ENCODE data around the gene LIN52. TPM values are rescaled to one million over a fixed set of nuclear protein-coding genes. Genes with fewer than 3 reads are reported as not detected.

The LIN52 gene
- total and polyA plus RNA-seq, 8 donors: 10.1 to 16.7 (median 15.4) TPM

- Histone ChIP-seq H3K27ac (peak overlapping the region; percentile 6 to 52), H3K9me3 (no peaks in the 10 kb centered on the region), H3K27me3 (no peaks in the 10 kb centered on the region), H3K36me3 (no peaks in the 10 kb centered on the region), H3K4me3 (no peak overlapping the region), H3K4me1 (peaks cover 4 to 15% of the 10 kb centered on the region in 2 donors)
- no peak for TF ChIP-seq CTCF (IDR thresholded peaks at IDR 0.05)
- ATAC-seq (peak; percentile 59), DNase-seq (peak in 1 of 4 donors; percentile 19)
- intact Hi-C loops (cut with DNase I): no loop called here
Observed at GRCh38 chr14:74141703-74142102, 56.9 kb downstream of the LIN52 start.

- no peak overlapping the region for H3K4me3 ChIP-seq
- no peaks in the 10 kb centered on the region for H3K9me3 ChIP-seq
- intact Hi-C loops (cut with DNase I): no loop called here
- ATAC-seq (no peak), DNase-seq (no peak)
- peaks cover 4 to 15% of the 10 kb centered on the region in 2 donors for H3K4me1 ChIP-seq
- no peaks in the 10 kb centered on the region for H3K27me3 ChIP-seq
- H3K36me3 ChIP-seq: no peaks in the 10 kb centered on the region
- no peak overlapping the region for H3K27ac ChIP-seq
- no peak for TF ChIP-seq CTCF (IDR thresholded peaks at IDR 0.05)
Observed at GRCh38 chr14:74142523-74142922, 57.8 kb downstream of the LIN52 start.

- ATAC-seq (peak; percentile 4), DNase-seq (no peak)
- TF ChIP-seq CTCF (IDR thresholded peaks at IDR 0.05): no peak
- Histone ChIP-seq H3K4me1 (peaks cover 4 to 15% of the 10 kb centered on the region in 2 donors), H3K27ac (no peak overlapping the region), H3K4me3 (no peak overlapping the region), H3K27me3 (no peaks in the 10 kb centered on the region), H3K36me3 (no peaks in the 10 kb centered on the region), H3K9me3 (no peaks in the 10 kb centered on the region)
- intact Hi-C loops (cut with DNase I): no loop called here
Observed at GRCh38 chr14:74144789-74145188, 60.0 kb downstream of the LIN52 start.

GRCh38 chr14:74147571-74147970 is 62.8 kb downstream of the LIN52 start:
- DNase-seq (no peak), ATAC-seq (peak; percentile 32)
- Histone ChIP-seq H3K9me3 (no peaks in the 10 kb centered on the region), H3K36me3 (no peaks in the 10 kb centered on the region), H3K4me3 (no peak overlapping the region), H3K4me1 (no peaks in the 10 kb centered on the region), H3K27me3 (no peaks in the 10 kb centered on the region), H3K27ac (no peak overlapping the region)
- TF ChIP-seq CTCF (IDR thresholded peaks at IDR 0.05): no peak
- intact Hi-C loops (cut with DNase I): no loop called here

- Histone ChIP-seq H3K4me1 (no peaks in the 10 kb centered on the region), H3K4me3 (no peak overlapping the region), H3K27ac (no peak overlapping the region), H3K36me3 (no peaks in the 10 kb centered on the region), H3K9me3 (no peaks in the 10 kb centered on the region), H3K27me3 (no peaks in the 10 kb centered on the region)
- ATAC-seq (no peak), DNase-seq (no peak)
- no peak for TF ChIP-seq CTCF (IDR thresholded peaks at IDR 0.05)
- intact Hi-C loops (cut with DNase I): no loop called here
Observed at GRCh38 chr14:74148705-74149104, 63.9 kb downstream of the LIN52 start.
